ENCODE data around the gene RAD17.

DNA sequence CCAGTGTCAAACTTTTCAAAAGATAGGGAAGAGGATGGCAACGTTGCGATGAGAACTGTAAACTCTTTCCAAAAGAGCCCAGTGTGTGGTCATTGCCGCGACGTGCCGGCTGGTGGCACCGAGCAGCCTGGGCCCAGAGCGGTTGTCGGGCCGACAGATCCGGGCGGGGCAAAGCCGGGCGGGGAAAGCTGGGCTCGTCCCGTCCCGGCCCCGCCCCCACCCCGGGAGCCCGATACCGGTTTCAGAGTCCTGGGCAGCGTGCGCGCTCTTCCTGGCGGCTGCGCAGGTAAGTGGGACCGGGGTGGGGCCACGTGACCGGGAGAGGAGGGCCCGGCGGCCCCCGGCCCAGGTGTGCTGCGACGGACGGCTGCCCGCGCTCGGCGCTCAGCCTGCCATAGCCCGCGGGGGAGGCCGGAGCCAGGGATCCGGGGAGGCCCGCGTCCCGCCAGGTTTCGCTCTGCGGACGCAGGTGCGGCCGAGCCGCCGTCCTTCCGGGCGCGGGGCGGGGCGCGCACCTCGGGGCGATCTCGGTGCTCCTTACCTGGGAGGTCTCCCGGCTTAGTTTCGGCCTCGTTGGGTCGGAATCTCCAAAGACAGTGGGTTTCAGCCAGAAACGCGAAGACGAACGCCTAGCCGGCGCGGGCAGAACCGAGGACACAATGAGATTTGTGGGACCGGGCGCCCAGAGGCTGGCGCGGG, 45.4 kb downstream of the RAD17 start, which contains the start of gene MARVELD2:
- TF ChIP-seq, protein P1, sequence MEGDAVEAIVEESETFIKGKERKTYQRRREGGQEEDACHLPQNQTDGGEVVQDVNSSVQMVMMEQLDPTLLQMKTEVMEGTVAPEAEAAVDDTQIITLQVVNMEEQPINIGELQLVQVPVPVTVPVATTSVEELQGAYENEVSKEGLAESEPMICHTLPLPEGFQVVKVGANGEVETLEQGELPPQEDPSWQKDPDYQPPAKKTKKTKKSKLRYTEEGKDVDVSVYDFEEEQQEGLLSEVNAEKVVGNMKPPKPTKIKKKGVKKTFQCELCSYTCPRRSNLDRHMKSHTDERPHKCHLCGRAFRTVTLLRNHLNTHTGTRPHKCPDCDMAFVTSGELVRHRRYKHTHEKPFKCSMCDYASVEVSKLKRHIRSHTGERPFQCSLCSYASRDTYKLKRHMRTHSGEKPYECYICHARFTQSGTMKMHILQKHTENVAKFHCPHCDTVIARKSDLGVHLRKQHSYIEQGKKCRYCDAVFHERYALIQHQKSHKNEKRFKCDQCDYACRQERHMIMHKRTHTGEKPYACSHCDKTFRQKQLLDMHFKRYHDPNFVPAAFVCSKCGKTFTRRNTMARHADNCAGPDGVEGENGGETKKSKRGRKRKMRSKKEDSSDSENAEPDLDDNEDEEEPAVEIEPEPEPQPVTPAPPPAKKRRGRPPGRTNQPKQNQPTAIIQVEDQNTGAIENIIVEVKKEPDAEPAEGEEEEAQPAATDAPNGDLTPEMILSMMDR (IDR thresholded peaks at IDR 0.05; ENCODE audit: control extremely low read depth in 1 of 3, insufficient read depth in 1 of 3, low read depth in 1 of 3, low read length in 3 of 3) = peak; percentile 26 to 47 (median 31); a peak in 3 of 4 replicates
- TF ChIP-seq POLR2AphosphoS5 (IDR thresholded peaks at IDR 0.05; ENCODE audit: low read depth, low read length) (peak; percentile 78), EZH2 (IDR thresholded peaks at IDR 0.05; ENCODE audit: low read depth, low read length, severe bottlenecking) (no peak), KDM1A (IDR thresholded peaks at IDR 0.05; ENCODE audit: borderline replicate concordance, low read length) (no peak), TAF1 (IDR thresholded peaks at IDR 0.05; ENCODE audit: low read depth, low read length) (peak; percentile 85), EGR1 (IDR thresholded peaks at IDR 0.05; ENCODE audit: borderline replicate concordance, low read depth, low read length) (no peak), CHD2 (IDR thresholded peaks at IDR 0.05; ENCODE audit: low read length) (no peak), SP1 (IDR thresholded peaks at IDR 0.05; ENCODE audit: low read depth, low read length) (no peak), JUN (IDR thresholded peaks at IDR 0.05; ENCODE audit: low read depth, low read length) (no peak), NRF1 (IDR thresholded peaks at IDR 0.05; ENCODE audit: low read depth, low read length) (peak; percentile 58)
